Activated CD4-positive, CD25-positive, alpha-beta regulatory T cell treated with anti-CD3 and anti-CD28 coated beads, Interleukin-2, amount 50 U/mL, for 16 hours (primary cell): Measurements from ENCODE around the gene LRRC1.

Source experiments
- DNase-seq: peaks from one replicate; pipeline ENCODE4 v3.0.0-alpha.2; 2020; ENCODE audit warnings: low read depth, low spot score

LRRC1 gene

GRCh38 chr6:53924277-53924676 is 129.5 kb downstream of the LRRC1 start:
- DNase-seq, result no peak

GRCh38 chr6:53924821-53925422 is 130.1 kb downstream of the LRRC1 start:
- DNase-seq, result no peak

GRCh38 chr6:53925891-53926290 is 131.1 kb downstream of the LRRC1 start:
- no peak for DNase-seq

GRCh38 chr6:53926505-53926904 is 131.7 kb downstream of the LRRC1 start:
- DNase-seq, result no peak

GRCh38 chr6:53928641-53929040 is 133.8 kb downstream of the LRRC1 start:
- DNase-seq, result no peak

DNA sequence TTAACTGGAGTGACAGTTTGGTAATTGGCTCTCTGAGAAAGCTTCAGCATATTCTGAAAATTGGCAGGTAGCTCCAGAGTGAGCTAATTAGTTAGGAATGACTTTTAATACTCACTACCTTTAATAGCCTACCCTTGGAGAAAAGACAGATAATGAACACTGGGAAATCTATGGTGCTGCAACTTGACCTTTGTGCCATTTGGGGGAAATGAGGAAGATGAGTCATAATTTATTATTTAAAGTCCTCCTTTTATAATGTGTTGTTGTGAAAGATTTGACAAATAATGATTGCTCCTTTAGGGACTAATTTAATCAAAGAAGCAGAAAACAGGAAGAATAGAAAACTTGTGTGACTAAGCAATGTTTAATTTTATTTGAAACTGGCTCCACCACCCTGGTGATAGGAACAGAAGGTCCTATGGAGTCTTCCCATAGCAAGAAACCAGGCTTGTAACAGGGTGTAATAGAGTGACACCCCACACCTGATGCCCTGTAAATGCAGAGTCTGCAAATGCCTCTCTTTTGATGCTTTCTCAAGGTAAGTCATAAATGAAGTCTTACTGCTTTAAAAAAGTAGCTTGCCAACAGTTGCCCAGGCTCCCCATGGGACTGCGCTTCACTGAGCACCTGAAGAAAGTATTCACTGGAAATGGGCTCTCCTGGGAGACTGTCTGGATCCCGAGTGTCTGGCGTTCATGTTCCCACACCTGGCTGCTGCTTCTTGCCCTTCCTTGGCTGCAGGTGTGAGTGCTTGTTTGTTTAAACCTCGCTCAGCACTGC is 134.4 kb downstream of the LRRC1 start:
- DNase-seq, result no peak

GRCh38 chr6:53929821-53930120 is 135.0 kb downstream of the LRRC1 start:
- no peak for DNase-seq

DNA sequence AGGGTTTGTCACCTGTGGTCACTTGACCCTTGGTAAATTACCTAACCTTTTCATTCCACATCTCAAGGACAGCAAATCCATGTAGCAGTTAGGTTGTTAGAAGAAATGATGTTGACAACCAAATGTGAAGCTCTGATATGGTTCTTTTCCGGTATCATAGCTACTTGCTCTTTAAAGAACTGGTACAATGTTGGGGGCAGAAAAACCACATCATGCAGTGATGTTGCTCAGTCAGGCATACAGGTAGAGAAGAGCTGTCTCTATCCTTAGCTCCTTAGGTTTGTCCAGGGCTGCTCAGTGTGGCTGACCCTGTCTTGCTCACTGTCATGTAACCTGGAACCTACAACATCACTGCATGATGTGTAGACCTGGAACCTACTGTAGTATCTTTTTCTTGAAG is 135.5 kb downstream of the LRRC1 start:
- DNase-seq, result no peak

GRCh38 chr6:53931086-53931485 is 136.3 kb downstream of the LRRC1 start:
- DNase-seq, result no peak

DNA sequence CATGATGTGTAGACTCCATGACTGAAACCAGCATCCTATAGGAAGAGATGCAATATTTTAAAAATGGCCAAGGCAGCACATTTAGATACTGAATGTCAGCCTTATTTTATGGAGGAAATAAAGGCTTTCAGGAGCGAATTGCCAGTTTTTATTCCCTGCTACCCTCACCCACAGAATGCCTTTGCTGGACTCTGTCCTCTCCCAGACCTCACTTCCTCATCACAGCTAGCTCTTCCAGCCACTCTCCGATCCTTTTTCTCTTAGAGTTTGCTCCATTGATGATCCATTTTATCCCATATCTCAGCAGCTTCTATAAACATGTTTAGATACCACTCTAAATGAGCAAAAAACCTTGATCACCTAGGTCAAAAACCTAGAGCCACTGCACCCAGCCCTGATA is 137.7 kb downstream of the LRRC1 start:
- no peak for DNase-seq

GRCh38 chr6:53934023-53934422 is 139.2 kb downstream of the LRRC1 start:
- DNase-seq, result no peak

- no peak for DNase-seq
Observed at GRCh38 chr6:53937461-53937860, 142.7 kb downstream of the LRRC1 start.

DNA sequence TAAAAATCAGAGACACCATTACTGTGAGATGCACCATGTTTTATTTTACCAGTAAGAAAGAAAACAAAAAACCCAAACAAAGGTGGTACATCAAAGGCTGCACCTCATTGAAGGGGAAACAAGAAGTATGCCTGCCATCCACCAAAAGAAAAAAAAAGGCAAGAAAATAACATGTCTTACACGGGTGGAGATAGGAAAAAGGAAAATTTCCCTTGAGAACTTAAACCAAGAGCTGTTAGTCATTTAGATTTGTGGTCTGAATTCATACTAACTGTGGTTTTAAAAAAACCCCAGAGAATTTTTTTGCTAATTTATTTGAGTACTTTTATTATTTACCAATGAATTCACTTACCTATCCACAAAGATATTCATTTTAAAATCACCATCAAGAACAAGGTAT is 144.0 kb downstream of the LRRC1 start:
- DNase-seq, result no peak

DNA sequence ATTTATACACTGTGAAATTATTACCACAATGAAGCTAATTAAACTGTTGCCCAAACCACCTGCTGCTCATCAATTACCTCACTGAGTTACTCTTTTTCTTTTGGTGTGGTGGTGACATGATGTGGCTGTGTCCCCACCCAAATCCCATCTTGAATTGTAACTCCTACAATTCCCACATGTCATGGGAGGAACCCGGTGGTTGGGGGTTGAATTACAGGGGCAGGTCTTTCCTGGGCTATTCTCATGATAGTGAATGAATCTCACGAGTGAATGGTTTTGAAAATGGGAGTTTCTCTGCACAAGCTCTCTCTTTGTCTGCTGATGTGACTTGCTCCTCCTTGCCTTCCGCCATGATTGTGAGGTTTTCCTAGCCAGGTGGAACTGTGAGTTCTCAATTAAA is 145.0 kb downstream of the LRRC1 start:
- DNase-seq, result no peak

- no peak for DNase-seq
Observed at GRCh38 chr6:53943395-53943794, 148.6 kb downstream of the LRRC1 start.

- DNase-seq, result no peak
Observed at GRCh38 chr6:53944091-53944490, 149.3 kb downstream of the LRRC1 start.

DNA sequence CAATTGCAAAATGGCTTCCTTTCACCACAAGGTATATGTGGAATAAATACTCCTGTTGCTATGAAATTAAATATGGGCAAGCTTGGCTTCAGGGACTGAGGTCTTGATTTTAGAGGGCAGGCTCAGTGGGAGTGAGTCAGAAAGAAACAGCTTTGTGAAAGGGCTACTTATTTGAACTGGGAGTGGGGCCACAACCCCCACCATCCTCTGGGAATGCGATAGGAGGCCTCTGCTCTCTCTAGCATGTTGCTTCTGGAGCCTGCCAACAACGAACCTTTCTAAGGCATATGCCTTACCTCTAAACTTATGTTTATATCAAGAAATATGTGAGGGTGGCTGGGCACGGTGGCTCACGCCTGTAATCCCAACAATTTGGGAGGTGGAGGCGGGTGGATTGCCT is 149.7 kb downstream of the LRRC1 start:
- no peak for DNase-seq

DNA sequence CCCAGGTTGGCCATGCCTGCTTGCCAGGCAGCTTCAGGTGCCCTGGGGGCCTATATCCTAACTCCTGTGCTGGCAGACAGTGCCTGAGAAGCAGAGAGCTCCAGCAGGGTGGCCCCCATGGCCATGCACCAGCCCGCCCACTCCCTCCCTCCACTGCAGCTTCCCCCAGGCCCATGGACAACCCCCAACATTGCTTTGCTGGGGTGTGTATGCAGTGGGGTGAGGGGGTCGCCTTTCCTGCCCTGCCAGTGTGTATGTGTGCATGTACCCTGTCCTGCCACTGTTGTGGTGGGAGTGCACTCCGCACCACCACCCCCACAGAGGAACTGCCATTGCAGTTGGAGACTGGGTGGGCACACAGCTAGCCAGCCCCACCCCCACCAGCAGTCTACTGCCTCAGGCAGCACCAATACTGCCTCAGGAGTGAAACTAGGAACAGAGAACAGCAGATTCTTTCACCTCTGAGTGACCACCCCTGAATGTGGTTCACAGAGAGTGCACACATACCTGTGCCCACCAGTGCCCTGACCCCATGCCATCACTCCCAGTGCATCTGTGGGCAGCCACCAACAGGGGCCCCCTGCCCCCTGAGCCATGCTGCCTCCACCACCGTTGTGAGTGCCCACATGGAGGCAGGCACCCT is 151.1 kb downstream of the LRRC1 start:
- no peak for DNase-seq

GRCh38 chr6:53947780-53948179 is 153.0 kb downstream of the LRRC1 start:
- DNase-seq, result no peak

DNA sequence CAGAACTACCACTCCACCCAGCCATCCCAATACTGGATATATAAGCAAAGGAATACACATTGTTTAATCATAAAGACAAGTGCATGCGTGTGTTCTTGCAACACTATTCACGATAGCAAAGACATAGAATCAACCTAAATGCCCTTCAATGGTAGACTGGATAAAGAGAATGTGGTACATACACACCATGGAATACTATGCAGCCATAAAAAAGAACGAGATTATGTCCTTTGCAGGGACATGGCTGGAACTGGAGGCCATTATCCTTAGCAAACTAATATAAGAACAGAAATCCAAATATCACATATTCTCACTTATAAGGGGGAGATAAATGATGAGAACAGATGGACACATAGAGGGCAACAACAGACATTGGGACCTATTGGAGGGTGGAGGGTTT is 156.6 kb downstream of the LRRC1 start:
- no peak for DNase-seq

DNA sequence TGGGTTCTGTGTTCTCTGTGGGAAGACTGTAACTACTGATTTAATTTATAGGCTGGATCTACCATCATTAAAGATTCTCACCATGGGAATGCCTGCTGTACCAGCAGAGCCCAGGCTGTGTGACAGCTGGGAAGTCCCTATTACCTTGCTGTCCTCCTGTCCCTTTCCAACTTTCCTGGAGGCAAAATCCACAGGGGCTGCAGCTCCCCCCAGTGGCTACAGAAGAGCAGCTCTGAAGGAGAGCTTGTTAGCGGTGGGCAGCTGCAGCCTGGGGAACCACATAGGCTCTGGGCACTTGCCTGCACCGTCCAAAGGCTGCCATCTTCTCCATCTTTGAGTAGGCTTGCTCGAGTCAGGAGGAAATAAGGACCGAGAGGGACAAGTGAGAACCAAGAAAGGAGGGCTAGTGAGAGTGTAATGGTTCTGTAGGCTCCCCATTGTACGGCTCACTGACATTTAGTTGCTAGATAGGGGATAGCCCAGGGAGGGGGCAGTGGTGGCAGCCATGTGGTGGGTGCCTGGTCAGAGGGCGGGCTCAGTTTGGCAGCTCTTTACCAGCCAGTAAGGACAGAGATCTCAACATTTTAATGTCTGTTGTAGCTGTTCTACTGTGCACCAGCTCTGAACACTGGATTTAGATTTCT is 161.4 kb downstream of the LRRC1 start:
- no peak for DNase-seq

GRCh38 chr6:53956804-53957203 is 162.0 kb downstream of the LRRC1 start:
- DNase-seq, result no peak

DNA sequence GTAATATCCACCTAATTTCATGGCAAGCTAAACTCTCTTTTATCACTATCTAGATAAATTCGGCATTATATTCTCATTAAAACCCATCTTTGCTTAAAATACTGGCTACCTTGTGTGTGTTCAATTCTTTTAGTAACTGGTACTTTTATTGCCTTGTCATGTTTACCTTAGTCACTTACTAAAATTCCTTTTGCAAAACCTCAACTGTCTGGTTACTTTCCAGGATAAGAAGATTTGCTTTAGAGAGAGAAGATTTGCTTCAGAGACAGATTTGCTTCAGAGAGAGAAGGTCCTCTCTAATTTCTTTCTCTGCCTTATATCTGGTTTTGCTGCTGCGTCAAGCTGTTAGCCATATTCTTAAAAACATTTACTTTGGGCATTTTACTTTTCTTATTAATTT is 164.9 kb downstream of the LRRC1 start:
- DNase-seq, result no peak
